Lung microvascular endothelial cell (primary cell): ENCODE results near the gene EVX2. TPM values are rescaled to one million over a fixed set of nuclear protein-coding genes. Genes with fewer than 3 reads are reported as not detected.

ENCODE experiments used
- DNase-seq, 2 donors: peaks; one replicate each; pipeline versions ENCODE4 v3.0.0 to v3.0.0-alpha.2; 2010; ENCODE audit warnings: low read depth in 2 of 2
- total RNA-seq: library from RNA; depleted of rRNA; stranded (reverse); fragments of >200 nt; gene quantifications from 2 replicates; pipeline ENCODE4 v1.2.1, GENCODE V29; 2014

EVX2 gene
- total RNA-seq, 1 donor from 2014 or later: not detected

DNA sequence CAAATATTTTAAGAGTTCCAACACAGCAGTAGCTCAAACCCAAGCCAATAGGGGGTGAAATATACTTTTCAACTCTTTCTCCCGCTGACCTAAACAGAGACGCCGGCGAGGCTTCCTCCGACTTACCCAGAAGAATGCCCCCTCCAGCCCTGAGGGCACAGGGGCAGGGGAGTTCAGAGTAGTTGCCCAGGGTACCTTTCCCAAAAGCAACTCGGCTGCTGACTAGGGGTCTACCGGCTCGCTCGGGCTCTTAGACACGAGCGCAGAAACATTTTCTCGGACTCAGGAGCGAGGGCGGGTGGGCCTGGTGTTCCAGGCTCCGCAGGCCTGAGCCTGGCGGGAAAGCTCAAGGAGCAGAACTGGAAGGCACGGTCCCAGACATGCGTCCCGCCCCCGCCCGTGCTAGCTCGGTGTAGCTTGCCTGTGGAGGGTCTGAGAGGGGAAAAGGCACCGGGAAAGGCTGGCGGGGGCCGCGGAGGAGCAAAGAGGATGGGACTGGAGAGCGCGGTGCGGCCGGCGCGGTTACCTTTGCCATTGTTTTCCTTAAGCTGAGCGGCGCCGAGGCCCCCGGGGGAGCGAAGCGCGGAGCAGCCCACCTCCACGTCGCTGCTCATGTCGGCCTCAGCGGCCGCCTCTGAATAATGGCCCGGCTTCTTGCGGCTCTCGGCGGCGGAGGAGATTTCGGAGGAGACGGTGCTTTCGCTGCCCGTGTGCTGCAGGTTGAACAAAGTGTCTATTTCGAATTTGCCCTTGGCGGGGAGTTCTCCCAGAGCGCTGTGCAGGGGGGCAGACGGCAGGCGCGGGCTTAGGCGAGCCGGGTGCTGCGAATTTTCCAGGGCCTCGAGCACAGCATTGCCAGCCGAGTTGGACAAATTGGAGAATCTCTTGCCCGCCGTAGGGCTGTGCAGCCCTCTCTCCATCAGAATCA lies 674 bp downstream of the EVX2 start:
- no peak for DNase-seq

DNA sequence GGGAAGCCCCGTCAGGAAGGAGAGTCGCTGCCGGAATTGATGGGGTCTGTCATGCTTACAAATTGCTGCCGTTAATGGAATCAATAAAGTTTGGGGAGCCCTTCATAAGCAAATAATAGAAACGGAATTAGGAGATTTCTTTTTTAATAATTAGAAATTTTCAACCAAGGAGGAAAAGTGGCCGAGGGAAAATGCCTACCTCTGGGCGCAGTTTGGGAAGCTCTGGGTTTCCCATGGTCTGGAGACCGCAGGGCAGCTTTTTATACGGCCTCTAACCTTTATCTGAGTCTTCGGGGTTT lies 1.3 kb downstream of the EVX2 start:
- DNase-seq: no peak

GRCh38 chr2:176081837-176082524 lies 1.8 kb downstream of the EVX2 start:
- DNase-seq: no peak

GRCh38 chr2:176081376-176081836 lies 2.4 kb downstream of the EVX2 start:
- DNase-seq: no peak

DNA sequence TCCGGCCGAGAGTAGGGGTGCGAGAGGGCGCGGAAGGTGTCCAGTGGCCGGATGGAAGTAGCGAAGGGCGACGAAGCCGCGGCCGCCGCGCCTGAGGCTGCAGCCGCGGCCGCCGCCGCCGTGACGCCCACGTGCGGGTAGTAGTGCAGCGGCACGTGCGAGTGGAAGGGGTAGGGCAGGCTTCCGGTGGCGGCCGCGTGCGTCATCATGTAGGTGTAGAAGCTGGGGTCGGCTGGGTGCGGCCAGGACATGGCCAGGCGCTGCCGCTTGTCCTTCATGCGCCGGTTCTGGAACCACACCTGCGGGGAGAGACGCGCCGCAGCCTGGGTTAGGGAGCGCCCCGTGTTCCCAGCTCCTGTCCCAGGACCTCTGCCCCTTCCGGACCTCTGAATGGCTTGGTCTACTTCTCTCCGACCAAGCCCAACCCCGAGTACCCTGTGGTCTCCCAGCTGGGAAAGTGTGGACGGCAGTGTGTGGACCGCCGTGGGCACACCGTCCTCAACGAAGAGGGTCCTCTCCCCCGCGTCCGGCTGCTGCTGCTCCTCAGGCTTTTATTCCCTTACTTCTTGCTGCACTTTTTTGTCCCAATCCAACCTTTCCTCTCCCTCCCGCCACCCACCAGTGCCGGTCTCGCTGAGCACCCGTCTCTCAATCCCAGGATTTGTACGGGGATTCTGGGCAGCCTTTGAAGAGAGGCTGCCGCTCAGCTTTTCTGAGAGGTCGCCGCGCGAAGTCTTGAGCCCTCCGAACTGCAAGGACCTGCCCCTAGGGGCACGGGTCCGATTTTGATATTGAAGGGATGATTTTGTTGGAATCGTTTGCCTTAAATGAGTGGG lies 3.0 kb downstream of the EVX2 start:
- DNase-seq: no peak

- peak; percentile 44 to 60 for DNase-seq
Measured at GRCh38 chr2:176079831-176080539, 3.8 kb downstream of the EVX2 start.

DNA sequence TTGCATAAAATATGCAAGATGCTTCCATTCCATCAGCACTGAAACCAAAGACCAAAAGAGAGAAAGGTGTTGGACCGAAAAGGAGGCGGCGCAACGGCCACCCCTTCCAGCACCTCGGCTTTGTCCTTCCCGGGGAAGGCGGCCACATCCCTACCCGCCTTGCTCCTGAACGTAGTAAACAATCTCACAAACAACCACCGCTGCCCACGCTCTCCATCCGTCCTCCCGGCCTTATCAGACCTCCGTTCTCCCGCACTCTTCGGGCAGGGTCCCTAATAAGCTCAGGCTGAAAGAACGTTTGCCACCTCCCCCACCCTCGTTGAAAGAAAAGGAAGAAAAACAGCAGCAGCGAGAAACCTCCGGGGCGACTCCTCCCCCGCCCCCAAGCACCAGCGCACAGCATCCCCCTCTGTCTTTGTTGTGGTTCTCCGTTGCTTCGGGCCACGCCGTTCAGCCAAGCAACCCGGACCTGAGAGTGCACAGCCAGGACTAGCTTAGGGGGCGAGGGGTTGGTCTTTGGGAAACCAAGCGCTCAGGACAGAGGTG lies 4.4 kb downstream of the EVX2 start:
- DNase-seq: no peak

DNA sequence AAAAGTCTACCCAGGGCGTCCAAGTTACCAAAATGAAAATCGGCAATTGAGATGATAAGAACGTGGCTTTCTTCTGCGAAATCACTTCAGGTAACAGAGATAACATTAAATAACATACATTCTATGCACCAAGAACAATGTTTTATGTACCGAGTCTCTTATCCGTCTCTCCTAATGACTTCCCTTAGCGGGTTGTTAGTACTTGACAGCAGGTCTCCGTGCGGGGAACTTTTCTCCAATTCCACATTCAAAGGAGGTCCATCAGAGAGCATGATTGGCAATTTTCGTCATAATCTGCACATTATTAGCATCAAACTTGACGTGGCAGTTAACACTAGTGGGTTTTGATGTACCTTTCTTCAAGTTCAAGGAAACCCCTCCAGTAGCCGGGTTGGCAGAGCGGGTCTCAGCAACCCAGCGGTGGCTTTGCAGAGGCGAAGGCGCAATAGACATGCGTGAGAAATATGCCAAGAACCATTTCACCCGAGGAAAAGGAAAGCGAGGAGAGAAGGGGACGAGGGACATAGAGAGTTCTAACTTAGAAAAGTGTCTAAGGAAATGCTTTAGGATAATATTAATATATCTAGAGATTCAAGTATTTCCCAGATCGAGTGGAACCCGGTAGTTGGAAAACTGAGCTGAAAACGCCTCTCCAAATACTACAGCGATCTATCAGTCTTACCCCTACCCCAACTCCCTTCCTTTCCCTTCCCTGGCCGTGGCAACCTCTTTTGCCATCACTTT lies 5.0 kb downstream of the EVX2 start:
- DNase-seq: no peak

DNA sequence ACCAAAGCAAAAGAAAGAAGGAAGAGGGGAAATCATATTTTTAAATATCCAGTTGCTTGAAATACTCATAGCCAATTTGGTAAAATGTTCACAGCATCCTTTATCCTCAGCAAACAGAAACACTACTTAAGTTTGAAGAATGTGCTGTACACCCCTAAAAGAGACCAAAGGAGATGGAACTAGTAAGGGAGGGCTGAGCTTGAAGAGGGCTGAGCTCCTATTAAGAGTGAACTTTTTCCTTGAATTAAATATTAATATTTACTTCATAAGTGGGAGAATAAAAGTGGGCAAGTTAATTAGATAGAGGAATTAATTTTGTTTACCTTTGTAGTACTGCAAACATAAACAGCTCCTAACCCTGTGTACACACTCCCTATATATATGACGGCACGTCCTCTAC lies 7.0 kb downstream of the EVX2 start:
- DNase-seq: no peak

DNA sequence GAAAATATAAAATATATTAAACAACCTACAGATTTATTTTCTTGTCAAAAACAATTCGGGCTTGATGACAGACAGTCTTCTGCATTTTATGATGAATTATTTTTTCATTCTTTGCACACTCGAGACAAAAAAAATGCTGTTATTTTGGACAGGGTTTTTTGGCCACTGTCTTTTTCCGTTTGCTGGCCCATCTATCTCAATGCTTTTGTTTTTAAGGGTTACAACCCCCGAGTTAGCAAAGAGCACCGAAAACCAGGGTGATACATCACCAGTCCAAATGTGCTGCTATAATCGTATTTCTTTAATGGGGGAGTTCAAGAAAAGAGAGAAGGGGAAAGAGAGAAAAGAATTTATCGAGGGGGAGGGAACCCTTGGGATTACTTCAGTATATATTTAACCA lies 7.7 kb downstream of the EVX2 start:
- DNase-seq: no peak

GRCh38 chr2:176075481-176075880 lies 8.3 kb downstream of the EVX2 start:
- DNase-seq: no peak

- DNase-seq: no peak
Measured at GRCh38 chr2:176074919-176075425, 8.8 kb downstream of the EVX2 start.

DNA sequence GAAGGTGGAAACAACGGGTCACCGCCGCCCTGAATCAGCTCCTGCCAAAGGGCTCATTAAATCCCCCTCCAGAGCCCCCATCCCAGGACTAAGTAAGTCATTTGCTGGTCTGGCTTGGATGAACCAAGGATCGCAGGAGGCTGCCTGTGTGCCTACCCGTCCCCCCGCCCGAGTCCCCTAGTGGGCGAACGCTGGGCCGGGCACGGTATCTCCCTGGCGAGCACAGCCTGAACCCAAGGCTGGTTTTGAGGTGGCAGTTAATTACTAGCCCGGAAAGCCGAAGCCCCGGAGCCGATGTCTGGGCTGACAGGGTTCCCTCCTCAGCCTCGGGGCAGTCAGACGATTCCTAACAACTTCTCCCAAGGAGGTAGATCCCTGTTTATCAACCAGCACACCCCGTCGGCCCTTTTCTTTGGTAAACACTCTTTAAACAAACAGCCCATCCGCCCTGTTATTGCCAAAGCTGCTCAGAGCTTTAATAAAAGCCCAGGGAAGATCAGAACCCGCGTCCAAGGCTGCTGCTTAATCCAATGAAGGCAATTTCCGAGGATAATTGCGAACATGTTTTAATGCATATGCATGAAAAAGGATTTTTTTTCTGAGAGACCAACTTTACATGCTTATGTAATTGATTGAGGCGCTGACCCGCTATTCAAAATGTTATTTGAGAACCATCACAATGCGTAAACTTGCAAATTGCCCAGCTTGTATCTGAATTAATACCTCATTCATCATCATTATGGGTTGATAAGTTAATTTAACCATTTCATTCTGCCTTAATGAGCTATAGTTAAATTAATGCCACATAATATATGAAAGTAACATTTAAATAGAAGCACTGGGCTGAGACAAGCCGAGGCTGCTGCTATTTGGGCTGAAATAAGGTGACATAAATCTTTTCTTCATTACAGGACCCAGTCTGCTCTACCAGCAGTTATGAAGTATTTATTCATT lies 10.5 kb downstream of the EVX2 start:
- DNase-seq: no peak

DNA sequence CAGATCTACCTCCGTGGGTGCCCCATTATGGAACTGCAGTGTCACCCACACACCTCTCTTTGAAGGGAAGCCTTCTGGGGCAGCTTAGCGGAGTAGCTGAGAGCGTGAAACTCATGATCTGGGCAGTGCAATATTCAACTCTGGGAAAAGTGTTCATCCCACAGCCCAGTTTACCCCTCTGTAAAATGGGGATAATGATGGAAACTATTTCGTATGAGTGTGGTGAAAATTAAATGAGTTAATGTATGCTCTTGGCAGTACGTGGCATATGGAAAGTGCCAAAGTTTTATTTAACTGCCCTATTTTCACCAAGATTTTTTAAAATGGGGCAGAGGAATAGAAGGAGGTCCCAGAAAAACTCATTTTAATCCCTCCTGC lies 11.5 kb downstream of the EVX2 start:
- no peak for DNase-seq

DNA sequence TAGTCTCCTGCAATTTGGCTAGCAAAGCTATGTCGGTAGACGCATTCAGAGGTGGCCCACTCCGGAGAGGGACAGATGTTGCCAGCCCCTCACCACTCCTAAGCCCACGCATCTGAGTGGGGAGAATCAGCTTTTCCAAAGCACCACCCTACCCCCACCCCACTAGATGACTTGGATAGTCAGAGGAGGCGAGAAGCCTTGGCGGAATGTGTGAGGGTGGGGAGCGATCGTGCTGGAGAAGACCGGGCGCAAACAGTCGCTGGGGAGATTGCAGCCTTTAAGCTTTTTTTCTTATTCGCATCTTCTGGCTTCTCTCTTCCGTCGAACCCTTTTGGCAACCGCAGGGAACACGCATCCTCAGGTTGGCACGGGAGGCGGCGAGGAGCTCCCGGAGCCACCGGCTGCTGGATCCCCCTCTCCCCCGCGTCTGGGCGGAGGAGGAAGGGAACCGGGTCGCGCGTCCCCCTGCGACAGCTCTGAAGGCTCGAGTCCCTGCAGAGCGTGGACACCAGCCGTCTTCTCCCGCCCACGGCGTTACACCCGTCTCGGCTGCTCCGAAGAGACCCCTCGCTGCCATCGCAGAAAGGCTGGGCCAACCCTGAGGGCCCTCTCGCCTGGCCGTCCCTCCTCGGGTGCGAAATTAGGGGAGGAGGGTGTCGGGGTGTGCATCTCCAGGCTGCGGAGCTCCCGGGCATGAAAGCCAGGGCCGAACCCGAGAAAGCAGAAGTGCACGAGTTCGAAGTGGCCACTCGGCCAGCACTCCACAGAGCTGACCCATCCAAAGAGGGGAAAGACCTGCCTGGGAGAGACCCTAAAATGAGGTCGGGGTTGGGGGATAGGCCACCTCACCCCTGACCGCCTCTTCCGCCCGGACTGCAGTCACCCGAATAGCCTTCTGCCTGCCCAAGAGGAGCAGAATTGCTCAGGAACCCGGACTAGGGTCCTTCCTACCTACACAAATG lies 12.2 kb downstream of the EVX2 start:
- no peak for DNase-seq

- no peak for DNase-seq
Measured at GRCh38 chr2:176068419-176068832, 15.3 kb downstream of the EVX2 start.

DNA sequence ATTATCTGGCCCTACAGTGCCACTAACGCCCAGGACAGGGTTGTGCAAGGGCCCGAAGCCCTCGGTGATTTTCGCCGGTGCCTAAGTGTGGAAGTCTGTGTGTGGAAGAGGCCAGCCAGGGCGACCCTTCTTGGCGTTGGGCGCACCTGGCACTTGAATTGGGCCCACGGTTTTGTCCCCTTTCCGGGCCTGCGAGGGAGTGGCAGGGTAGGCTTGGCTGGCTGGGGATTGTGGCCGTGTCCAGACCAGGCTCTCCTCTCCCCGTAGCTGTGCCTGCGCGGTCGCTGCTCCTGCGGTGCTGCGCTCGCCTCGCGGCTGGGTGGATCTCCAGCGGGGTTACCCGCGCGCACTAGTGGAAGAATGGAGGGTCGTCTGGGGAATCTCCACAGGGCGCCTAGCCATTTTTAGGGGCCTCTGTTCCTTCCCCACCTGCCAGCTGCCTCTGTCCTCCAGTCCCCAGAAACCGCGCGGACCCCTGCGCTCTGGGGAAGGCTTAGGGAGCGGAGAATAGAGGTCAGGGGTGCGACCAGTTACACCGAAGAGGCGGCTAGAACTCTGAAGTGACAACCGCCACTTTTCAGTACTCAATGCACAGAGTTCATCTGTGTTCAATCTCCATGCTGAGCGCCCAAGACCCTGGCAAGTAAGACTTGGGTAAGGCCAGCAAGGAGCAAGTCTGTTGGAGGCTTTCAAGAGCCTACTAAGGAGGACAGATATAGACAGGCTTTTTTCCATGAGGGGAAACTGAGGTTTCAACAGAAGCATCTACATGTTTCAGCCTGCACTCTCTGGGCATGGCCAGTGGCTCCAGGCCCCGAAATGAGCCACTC lies 16.0 kb downstream of the EVX2 start:
- DNase-seq: no peak
